ENCODE results near the gene FAN1. TPM values are rescaled to one million over a fixed set of nuclear protein-coding genes. Genes with fewer than 3 reads are reported as not detected.

The FAN1 gene
- total RNA-seq, 1 donor from 2014 or later: 18.4 TPM

GRCh38 chr15:30895461-30896210 is 8.1 kb upstream of the FAN1 start:
- Histone ChIP-seq H3K4me3 (no peak overlapping the region), H3K9me3 (no peaks in the 10 kb centered on the region), H3K27ac (no peak overlapping the region), H3K27me3 (no peaks in the 10 kb centered on the region), H3K4me1 (no peaks in the 10 kb centered on the region), H3K36me3 (no peaks in the 10 kb centered on the region)
- DNase-seq: no peak
- no peak for ATAC-seq
- intact Hi-C loops (cut with DNase I): no loop called here
- TF ChIP-seq CTCF (IDR thresholded peaks at IDR 0.05): no peak

GRCh38 chr15:30896211-30896606 is 7.5 kb upstream of the FAN1 start:
- no peaks in the 10 kb centered on the region for H3K4me1 ChIP-seq
- no peak for DNase-seq
- intact Hi-C loops (cut with DNase I): no loop called here
- H3K4me3 ChIP-seq: no peak overlapping the region
- no peak for ATAC-seq
- TF ChIP-seq CTCF (IDR thresholded peaks at IDR 0.05): no peak
- no peak overlapping the region for H3K27ac ChIP-seq
- H3K9me3 ChIP-seq: no peaks in the 10 kb centered on the region
- H3K36me3 ChIP-seq: no peaks in the 10 kb centered on the region
- no peaks in the 10 kb centered on the region for H3K27me3 ChIP-seq

GRCh38 chr15:30901889-30902288 is 1.8 kb upstream of the FAN1 start:
- intact Hi-C loops (cut with DNase I): no loop called here
- H3K9me3 ChIP-seq: no peaks in the 10 kb centered on the region

GRCh38 chr15:30904812-30905211 is 1.1 kb downstream of the FAN1 start:
- no peak for TF ChIP-seq CTCF (IDR thresholded peaks at IDR 0.05)
- H3K4me3 ChIP-seq: peak overlapping the region; percentile 88
- intact Hi-C loops (cut with DNase I): no loop called here

More at GRCh38 chr15:30901889-30902288, 1.8 kb upstream of the FAN1 start:
- no peaks in the 10 kb centered on the region for H3K36me3 ChIP-seq
- DNase-seq (no peak), ATAC-seq (no peak)
- H3K4me3 ChIP-seq: no peak overlapping the region
- peaks cover 8% of the 10 kb centered on the region for H3K4me1 ChIP-seq
- H3K27ac ChIP-seq: no peak overlapping the region
- no peaks in the 10 kb centered on the region for H3K27me3 ChIP-seq
- no peak for TF ChIP-seq CTCF (IDR thresholded peaks at IDR 0.05)

GRCh38 chr15:30905821-30906220 is 2.1 kb downstream of the FAN1 start:
- H3K4me3 ChIP-seq: no peak overlapping the region
- H3K36me3 ChIP-seq: peaks cover 9% of the 10 kb centered on the region
- intact Hi-C loops (cut with DNase I): no loop called here
- H3K27ac ChIP-seq: no peak overlapping the region
- DNase-seq: no peak
- H3K9me3 ChIP-seq: no peaks in the 10 kb centered on the region
- no peak for TF ChIP-seq CTCF (IDR thresholded peaks at IDR 0.05)
- no peaks in the 10 kb centered on the region for H3K27me3 ChIP-seq
- H3K4me1 ChIP-seq: peaks cover 8% of the 10 kb centered on the region
- ATAC-seq: no peak

More at GRCh38 chr15:30904812-30905211, 1.1 kb downstream of the FAN1 start:
- Histone ChIP-seq H3K4me1 (peaks cover 8% of the 10 kb centered on the region), H3K9me3 (no peaks in the 10 kb centered on the region), H3K36me3 (peaks cover 2% of the 10 kb centered on the region), H3K27ac (no peak overlapping the region), H3K27me3 (no peaks in the 10 kb centered on the region)
- no peak for DNase-seq
- ATAC-seq: no peak

All from upper lobe of right lung (tissue), 1 donor.